ENCODE measurements around the gene CCKAR.

- TF ChIP-seq, protein P1, sequence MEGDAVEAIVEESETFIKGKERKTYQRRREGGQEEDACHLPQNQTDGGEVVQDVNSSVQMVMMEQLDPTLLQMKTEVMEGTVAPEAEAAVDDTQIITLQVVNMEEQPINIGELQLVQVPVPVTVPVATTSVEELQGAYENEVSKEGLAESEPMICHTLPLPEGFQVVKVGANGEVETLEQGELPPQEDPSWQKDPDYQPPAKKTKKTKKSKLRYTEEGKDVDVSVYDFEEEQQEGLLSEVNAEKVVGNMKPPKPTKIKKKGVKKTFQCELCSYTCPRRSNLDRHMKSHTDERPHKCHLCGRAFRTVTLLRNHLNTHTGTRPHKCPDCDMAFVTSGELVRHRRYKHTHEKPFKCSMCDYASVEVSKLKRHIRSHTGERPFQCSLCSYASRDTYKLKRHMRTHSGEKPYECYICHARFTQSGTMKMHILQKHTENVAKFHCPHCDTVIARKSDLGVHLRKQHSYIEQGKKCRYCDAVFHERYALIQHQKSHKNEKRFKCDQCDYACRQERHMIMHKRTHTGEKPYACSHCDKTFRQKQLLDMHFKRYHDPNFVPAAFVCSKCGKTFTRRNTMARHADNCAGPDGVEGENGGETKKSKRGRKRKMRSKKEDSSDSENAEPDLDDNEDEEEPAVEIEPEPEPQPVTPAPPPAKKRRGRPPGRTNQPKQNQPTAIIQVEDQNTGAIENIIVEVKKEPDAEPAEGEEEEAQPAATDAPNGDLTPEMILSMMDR (IDR thresholded peaks at IDR 0.05; ENCODE audit: control extremely low read depth in 1 of 3, insufficient read depth in 1 of 3, low read depth in 1 of 3, low read length in 3 of 3), result no peak
- TF ChIP-seq POLR2A (IDR thresholded peaks at IDR 0.05; ENCODE audit: control extremely low read depth in 1 of 2, low read depth in 2 of 2, low read length in 2 of 2) (no peak), RFX5 (IDR thresholded peaks at IDR 0.05; ENCODE audit: borderline replicate concordance, low read depth, low read length) (no peak), RNF2 (IDR thresholded peaks at IDR 0.05; ENCODE audit: borderline replicate concordance, low read depth, low read length, missing control alignments, poor library complexity, severe bottlenecking) (no peak), SIN3A (conservative IDR thresholded peaks at IDR 0.05 in 1 of 2, IDR thresholded peaks at IDR 0.05 in 1 of 2; ENCODE audit: low read depth in 1 of 2, low read length in 2 of 2) (no peak)
These were observed 41.3 kb upstream of the CCKAR start for GRCh38 chr4:26531491-26532116.
